GM19328 (cell line): ENCODE results near the gene EFCC1.
A peak's percentile ranks its signal among the peaks of the same experiment; 100 is the strongest.

Source experiments
- ATAC-seq: cut with Tn5 transposase; IDR thresholded peaks from one replicate; pipeline ENCODE4 v1.9.1; 2021; ENCODE audit warnings: mild to moderate bottlenecking, moderate library complexity; ENCODE audit not compliant: unreplicated experiment

Gene EFCC1

DNA sequence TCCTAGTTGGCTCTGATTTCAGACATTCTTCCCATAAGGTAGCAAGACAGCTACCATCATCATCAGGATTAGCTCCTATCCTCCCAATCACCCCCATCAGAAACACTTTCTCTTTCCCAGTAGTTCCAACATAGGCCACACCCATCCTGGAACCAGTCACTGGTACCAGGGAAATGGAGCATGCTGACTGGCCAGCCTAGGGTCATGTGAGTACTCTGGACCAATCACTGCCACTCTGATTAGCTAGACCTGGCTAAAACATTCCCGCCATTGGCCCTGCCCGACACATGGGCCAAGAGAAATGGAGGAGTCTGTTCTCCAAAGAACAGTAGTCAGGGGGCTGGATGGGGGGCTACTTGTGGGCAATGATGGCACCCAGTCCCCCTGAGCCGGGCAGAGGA, 12.4 kb downstream of the EFCC1 start:
- ATAC-seq: no peak

DNA sequence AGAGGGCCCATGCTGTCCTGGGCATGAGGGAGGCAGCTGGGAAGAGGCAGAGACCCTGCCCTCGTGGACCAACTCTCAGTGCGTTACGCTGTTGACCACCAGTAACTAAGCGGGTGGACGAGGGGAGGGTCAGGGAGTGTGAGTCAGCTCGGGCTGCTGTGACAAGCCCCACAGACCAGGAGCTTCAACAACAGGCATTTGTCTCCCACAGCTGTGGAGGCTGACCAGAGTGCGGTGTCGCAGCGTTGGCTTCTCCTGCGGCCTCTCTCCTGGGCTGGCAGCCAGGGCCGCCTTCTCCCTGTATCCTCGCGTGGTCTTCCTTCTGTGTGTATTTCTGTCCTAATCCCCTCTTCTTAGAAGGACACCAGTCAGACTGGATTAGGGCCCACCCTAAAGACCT, 13.0 kb downstream of the EFCC1 start:
- no peak for ATAC-seq

GRCh38 chr3:129014793-129015345, 13.8 kb downstream of the EFCC1 start:
- ATAC-seq: no peak

- ATAC-seq: no peak
Observed at GRCh38 chr3:129015388-129016105, 14.4 kb downstream of the EFCC1 start.

GRCh38 chr3:129016356-129016719, 15.2 kb downstream of the EFCC1 start:
- no peak for ATAC-seq

GRCh38 chr3:129016720-129017483, 15.8 kb downstream of the EFCC1 start:
- peak; percentile 53 for ATAC-seq

DNA sequence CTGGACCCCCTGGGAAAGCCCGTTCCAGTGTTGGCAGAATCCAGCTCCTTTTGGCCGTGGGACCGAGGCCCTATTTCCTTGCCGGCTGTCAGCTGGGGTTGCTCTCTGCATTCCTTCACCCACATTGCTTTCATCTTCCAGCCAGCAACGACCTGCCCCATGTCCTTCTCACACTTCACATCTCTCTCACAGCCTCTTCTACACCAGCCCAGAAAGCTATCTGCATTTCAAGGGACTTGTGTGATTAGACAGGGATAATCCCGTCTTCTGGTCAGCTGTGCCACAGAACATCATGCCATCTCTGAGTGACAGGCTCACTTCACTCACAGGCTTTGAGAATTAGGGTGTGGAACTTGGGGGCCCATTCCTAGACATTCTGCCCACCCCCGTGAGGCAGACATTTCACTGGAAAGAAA, 16.4 kb downstream of the EFCC1 start:
- ATAC-seq: no peak

- ATAC-seq: no peak
Observed at GRCh38 chr3:129018271-129018670, 17.2 kb downstream of the EFCC1 start.

GRCh38 chr3:129018751-129019150, 17.6 kb downstream of the EFCC1 start:
- ATAC-seq: no peak

DNA sequence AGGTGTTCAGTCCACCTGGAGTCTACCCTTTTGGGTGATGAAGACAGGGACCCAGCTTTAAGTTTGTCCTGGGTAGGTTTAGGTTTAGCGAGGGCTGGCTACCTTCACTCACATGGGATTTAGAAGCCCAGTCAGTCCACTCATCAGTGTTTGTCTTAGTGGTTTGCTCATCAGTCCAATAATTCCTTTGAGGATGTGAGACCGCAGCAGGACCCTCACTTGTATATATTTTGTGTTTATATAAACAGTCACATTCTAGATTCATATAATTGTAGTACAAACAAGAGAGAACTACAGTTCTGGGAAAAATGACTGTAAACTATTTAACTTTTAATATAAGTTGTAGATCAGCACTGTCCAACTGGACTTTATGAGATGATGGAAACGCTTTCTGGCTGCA, 18.2 kb downstream of the EFCC1 start:
- no peak for ATAC-seq

DNA sequence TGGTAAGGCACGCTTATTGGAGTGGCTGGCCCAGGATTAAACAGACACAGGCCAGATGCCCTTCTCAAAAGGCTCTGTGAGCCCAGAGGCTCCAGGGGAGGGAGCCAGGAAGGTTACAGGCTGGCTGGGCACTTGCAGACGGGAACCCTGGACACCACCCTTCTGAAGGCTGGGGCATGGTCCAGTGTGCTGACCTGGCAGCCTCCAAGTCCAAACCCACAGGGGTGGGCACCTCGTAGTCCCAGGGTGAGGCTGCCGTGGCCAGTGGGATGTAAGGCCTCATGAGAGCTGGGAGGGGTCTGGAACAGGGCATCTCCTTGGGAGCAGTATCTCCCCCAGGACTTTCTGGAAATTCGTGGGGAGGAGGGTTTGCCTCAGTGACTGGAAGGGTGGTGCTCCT, 19.6 kb downstream of the EFCC1 start:
- ATAC-seq: no peak

DNA sequence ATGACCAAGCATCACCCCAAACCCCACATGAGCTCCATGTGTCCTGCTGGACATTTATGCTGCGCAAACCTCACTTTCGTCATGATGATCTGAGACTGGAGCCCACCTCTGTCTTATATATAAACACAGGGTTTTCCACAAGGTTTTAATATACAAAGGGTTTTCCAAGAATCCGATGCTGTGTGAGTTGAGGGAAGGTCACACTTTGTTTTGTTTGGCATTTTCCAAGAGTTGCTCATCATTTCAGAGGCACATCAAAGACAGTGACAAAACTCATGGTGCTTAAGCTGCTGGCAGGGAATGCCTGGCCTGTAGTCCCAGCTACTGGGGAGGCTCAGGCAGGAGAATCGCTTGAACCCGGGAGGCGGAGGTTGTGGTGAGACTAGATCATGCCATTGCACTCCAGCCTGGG, 20.0 kb downstream of the EFCC1 start:
- ATAC-seq: no peak

GRCh38 chr3:129022114-129023007, 21.3 kb downstream of the EFCC1 start:
- no peak for ATAC-seq

GRCh38 chr3:129023008-129023358, 21.9 kb downstream of the EFCC1 start:
- no peak for ATAC-seq

GRCh38 chr3:129023909-129024308, 22.8 kb downstream of the EFCC1 start:
- ATAC-seq: no peak

DNA sequence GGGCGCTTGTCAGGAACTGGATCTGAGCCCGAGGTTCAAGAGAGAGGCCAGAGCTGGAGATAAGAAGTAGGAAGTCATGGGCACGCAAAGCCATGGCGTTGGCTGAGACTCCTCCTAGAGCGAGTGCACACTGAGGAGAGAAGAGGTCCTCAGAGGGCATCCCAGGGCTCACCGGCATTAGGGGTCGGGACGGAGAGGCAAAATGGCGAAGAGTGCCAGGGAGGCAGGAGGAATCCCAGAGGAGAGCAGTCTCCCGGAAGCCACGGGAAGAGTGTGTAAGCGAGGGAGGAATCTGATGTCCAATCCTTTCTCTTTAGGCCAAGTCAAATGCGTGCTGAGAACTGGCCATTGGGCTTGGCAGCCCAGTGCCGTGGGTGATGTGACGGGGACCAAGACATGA, 24.0 kb downstream of the EFCC1 start:
- ATAC-seq: no peak

DNA sequence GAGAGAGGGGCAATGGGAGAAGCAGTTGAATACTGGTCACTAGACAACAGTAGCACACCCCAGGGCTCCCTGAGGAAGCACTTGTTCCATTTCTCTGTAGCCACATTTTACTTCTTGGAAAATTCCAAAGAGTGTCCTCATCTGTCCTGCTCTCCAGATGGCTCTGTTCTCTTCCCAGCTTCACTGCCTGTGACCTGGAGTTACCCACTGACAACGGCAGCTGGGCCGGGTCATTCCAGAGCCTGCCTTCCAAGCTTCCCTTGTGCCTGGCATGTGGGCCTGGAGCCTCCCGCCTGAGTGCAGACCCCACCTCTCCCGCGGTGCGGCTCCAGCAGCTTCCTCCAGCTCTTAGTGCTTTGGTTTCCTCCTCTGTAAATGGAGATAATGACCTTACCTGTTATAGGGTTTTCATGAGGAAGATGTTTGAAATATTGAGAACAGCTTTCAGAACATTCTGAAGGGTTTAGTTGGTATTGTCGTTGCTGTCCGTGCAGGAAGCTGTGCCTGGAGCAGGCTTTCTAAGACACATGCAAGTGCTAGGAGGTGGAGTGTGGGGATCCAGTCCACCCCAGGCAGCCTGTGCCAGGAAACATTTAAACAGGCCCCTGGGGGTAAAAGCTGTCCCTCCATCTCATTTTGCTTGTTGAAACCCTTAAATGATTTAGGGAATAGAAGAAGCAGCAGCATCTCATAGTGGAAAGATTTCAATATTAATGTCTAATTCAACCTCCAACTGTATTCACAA, 24.8 kb downstream of the EFCC1 start:
- ATAC-seq: no peak

DNA sequence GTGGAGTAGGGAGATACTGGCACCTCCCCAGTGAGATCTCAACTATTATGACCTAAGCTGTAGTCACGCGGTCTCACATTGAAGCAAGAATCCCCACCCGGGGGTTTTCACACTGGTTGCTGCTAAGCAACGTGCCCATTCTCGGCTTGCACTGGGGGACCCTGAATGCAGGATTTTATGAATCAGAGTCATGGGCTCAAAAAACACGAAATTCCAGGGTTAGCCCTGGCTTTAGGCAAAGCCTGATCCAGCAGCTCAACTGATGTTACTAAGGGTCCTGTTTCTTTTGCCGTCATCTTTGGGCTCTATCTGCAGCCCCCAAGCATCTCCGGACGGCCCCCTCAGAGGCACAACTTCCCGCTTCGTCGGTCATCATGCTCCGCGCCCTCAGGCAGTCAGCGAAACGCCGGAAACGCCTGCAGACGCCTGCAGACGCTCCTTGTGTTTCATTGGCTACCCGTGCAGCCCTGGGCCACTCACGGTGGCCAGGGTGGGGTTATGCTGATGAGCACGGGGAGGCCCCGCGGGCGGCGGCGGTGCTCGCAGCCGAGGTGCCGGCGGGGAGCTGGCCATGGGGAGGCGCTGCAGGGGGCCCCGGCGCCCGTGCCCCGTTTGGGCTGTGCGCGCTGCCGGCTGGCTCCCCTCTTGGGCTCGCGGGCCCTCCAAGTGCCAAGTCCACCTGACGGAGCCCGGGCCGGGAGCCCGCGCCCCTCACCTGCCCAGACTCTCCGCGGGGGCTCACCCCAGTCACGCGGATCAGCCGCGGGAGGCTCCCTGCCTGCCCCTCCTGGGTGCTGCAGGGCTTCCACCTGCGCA, 25.8 kb downstream of the EFCC1 start:
- ATAC-seq: peak; percentile 100

- ATAC-seq: no peak
Observed at GRCh38 chr3:129027544-129027880, 26.4 kb downstream of the EFCC1 start.

GRCh38 chr3:129028866-129029265, 27.8 kb downstream of the EFCC1 start:
- ATAC-seq: no peak
